SK-N-SH (cell line): ENCODE data around the gene SH3GLB1.

Source experiments
- MXI1 ChIP-seq: IDR thresholded peaks from 2 replicates; pipeline ENCODE4 v1.6.1; 2012; ENCODE audit warnings: mild to moderate bottlenecking, low read depth, low read length, improper control_type of control experiment
- POLR2AphosphoS5 ChIP-seq: IDR thresholded peaks from 2 replicates; pipeline ENCODE4 v1.6.1; 2012; ENCODE audit warnings: low read depth, low read length
- RAD21 ChIP-seq: IDR thresholded peaks from 2 replicates; pipeline ENCODE4 v1.6.1; 2012; ENCODE audit warnings: mild to moderate bottlenecking, low read length
- SIN3A ChIP-seq: IDR thresholded peaks from 2 replicates; pipeline ENCODE4 v1.6.1; 2012; ENCODE audit warnings: low read depth, mild to moderate bottlenecking, low read length, moderate library complexity, borderline replicate concordance
- SMC3 ChIP-seq: IDR thresholded peaks from 2 replicates; pipeline ENCODE4 v1.6.1; 2012; ENCODE audit warnings: low read depth, low read length, improper control_type of control experiment
- TAF1 ChIP-seq: IDR thresholded peaks from 2 replicates; pipeline ENCODE4 v1.6.1; 2012; ENCODE audit warnings: low read depth, mild to moderate bottlenecking, low read length, moderate library complexity, borderline replicate concordance
- YY1 ChIP-seq: IDR thresholded peaks from 2 replicates; pipeline ENCODE4 v1.4.0; 2012; ENCODE audit warnings: low read depth, mild to moderate bottlenecking
- TF ChIP-seq, protein P1 (sequence below): fragments of 200-600 bp; sonication (generic); IDR thresholded peaks from 2 replicates; pipeline ENCODE4 v1.6.1; 2017; ENCODE audit warnings: antibody characterized with exemption, mild to moderate bottlenecking, moderate library complexity
- TF ChIP-seq, protein P2 (sequence below): IDR thresholded peaks from 2 replicates; pipeline ENCODE4 v1.6.1; 2012; ENCODE audit warnings: mild to moderate bottlenecking, low read depth, low read length, moderate library complexity
- TF ChIP-seq, protein P3 (sequence below): IDR thresholded peaks from 2 replicates; pipeline ENCODE4 v1.4.0; 2012; ENCODE audit warnings: low read depth
- TF ChIP-seq, protein P4 (sequence below): IDR thresholded peaks from 2 replicates; pipeline ENCODE4 v1.4.0; 2012; ENCODE audit warnings: low read depth, borderline replicate concordance

DNA sequence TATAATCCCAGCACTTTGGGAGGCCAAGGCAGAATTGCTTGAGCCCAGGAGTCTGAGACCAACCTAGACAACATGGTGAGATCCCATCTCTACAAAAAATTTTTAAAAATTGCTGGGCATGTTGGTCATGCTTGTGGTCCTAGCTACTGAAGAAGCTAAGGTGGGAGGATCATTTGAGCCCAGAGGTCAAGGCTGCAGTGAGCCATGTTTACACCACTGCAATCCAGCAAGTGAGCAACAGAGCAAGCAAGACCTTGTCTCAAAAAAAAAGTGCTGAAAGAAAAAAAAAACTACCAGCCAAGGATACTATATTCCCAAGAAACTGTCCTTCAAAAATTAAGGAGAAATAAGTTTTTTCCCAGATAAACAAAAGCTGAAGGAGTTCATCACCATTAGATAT, 78.1 kb downstream of the SH3GLB1 start:
- TF ChIP-seq, protein P1, sequence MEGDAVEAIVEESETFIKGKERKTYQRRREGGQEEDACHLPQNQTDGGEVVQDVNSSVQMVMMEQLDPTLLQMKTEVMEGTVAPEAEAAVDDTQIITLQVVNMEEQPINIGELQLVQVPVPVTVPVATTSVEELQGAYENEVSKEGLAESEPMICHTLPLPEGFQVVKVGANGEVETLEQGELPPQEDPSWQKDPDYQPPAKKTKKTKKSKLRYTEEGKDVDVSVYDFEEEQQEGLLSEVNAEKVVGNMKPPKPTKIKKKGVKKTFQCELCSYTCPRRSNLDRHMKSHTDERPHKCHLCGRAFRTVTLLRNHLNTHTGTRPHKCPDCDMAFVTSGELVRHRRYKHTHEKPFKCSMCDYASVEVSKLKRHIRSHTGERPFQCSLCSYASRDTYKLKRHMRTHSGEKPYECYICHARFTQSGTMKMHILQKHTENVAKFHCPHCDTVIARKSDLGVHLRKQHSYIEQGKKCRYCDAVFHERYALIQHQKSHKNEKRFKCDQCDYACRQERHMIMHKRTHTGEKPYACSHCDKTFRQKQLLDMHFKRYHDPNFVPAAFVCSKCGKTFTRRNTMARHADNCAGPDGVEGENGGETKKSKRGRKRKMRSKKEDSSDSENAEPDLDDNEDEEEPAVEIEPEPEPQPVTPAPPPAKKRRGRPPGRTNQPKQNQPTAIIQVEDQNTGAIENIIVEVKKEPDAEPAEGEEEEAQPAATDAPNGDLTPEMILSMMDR = no peak
- no peak for TF ChIP-seq MXI1
- no peak for TF ChIP-seq TAF1
- TF ChIP-seq SMC3 = no peak
- TF ChIP-seq RAD21 = no peak
- TF ChIP-seq, protein P2, sequence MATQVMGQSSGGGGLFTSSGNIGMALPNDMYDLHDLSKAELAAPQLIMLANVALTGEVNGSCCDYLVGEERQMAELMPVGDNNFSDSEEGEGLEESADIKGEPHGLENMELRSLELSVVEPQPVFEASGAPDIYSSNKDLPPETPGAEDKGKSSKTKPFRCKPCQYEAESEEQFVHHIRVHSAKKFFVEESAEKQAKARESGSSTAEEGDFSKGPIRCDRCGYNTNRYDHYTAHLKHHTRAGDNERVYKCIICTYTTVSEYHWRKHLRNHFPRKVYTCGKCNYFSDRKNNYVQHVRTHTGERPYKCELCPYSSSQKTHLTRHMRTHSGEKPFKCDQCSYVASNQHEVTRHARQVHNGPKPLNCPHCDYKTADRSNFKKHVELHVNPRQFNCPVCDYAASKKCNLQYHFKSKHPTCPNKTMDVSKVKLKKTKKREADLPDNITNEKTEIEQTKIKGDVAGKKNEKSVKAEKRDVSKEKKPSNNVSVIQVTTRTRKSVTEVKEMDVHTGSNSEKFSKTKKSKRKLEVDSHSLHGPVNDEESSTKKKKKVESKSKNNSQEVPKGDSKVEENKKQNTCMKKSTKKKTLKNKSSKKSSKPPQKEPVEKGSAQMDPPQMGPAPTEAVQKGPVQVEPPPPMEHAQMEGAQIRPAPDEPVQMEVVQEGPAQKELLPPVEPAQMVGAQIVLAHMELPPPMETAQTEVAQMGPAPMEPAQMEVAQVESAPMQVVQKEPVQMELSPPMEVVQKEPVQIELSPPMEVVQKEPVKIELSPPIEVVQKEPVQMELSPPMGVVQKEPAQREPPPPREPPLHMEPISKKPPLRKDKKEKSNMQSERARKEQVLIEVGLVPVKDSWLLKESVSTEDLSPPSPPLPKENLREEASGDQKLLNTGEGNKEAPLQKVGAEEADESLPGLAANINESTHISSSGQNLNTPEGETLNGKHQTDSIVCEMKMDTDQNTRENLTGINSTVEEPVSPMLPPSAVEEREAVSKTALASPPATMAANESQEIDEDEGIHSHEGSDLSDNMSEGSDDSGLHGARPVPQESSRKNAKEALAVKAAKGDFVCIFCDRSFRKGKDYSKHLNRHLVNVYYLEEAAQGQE = no peak
- TF ChIP-seq, protein P3, sequence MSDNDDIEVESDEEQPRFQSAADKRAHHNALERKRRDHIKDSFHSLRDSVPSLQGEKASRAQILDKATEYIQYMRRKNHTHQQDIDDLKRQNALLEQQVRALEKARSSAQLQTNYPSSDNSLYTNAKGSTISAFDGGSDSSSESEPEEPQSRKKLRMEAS = no peak
- TF ChIP-seq SIN3A = no peak
- TF ChIP-seq, protein P4, sequence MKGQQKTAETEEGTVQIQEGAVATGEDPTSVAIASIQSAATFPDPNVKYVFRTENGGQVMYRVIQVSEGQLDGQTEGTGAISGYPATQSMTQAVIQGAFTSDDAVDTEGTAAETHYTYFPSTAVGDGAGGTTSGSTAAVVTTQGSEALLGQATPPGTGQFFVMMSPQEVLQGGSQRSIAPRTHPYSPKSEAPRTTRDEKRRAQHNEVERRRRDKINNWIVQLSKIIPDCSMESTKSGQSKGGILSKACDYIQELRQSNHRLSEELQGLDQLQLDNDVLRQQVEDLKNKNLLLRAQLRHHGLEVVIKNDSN = no peak
- TF ChIP-seq YY1 = no peak
- TF ChIP-seq POLR2AphosphoS5 = no peak
